SHP77 treated with DMSO at 0.1 percent for 48 hours (cell line): ENCODE results near the gene RGMA.
"Not testable (repeated sequence)": the region's sequence is repeated elsewhere in the genome, so short reads cannot be mapped to it uniquely, and the experiment has no call there.

Experiments
- DNase-seq: peaks from one replicate; lab custom pipeline; 2025; lab: John Stamatoyannopoulos, UW

Gene RGMA

DNA sequence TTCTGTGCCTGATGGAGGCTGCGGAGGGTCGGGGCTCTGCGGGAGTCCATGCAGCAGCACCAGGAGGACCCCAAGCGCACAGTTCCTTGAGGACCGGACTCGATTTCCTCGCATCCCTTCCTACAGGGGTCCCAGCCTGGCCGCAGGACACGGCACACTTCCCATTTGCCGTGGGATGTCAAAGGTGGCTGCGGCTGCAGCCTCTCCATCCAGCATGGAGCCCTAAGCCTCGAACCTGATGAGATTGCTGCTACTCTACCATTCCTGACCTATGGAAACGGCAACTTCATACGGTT is 40.6 kb downstream of the RGMA start:
- no peak for DNase-seq

DNA sequence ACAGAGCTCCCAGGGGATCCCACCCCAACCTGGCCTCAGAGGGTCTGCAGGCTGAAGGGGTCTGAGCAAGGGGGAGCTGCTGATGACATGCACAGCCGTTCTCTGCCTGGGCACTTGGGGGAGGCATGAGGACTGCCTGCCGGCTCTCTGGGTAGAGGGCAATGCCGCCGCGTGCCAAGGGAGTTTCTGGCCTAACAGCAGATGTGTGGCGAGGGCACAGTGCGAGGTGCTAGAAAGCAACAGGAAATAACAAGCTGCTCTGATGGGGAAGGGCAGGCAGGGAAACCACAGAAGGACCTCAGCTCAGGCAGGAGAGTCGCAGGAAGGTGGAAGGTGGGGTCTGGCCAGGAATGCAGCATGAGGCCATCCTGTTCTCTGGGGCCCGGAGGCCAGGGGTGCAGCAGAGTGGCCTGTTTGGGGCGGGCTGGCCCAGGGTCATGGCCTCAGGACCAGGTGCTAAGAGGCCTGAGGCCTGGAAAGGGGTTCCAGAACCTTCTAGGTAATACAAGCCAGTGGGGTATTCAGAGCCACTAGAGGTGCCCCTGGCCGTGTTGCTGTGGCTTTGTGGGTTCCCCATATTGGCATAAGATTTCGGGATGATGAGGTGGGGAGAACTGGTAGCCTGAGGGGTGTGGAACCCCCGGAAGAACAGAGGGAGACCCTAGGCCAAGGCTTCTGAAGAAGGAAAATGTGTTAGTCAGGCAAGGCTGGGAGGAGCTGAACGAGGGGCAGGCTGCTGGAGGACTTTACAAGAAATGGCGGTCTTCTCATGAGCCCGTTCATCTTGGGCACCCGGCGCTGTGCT is 41.2 kb downstream of the RGMA start:
- DNase-seq, result no peak

DNA sequence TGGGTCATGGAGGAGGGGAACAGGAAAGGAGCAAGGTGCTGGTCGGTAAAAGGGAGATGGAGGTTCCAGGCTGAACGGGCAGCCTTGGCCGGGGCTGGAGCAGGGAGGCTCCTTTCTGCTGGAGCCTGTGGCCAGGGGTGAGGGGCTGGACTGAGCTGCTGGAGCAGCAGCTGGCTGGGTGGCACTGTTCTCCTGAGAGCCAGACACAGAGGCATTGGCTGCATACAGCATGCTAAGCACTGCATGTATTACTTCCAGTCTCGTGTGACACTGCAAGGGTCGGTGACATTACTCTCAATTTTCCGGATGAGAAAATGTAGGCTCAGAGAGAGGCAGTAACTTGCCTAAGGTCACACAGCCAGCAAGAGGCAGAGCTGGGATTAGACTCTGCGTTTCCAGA is 42.3 kb downstream of the RGMA start:
- no peak for DNase-seq

DNA sequence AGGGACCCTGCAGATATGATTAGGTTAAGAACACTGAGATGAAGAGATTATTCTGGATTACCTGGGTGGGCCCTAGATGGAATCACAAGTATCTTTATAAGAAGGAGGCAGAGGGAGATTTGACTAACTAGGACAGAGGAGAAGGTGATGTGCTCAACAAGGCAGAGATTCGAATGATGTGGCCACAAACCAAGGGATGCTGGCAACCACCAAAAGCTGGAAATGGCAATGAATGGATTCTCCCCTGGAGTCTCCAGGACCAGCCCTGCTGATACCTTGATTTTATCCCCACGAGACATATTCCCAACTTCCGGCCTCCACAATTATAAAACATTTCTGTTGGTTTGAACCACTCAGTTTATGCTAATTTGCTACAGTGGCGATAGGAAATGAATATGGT is 42.9 kb downstream of the RGMA start:
- no peak for DNase-seq

DNA sequence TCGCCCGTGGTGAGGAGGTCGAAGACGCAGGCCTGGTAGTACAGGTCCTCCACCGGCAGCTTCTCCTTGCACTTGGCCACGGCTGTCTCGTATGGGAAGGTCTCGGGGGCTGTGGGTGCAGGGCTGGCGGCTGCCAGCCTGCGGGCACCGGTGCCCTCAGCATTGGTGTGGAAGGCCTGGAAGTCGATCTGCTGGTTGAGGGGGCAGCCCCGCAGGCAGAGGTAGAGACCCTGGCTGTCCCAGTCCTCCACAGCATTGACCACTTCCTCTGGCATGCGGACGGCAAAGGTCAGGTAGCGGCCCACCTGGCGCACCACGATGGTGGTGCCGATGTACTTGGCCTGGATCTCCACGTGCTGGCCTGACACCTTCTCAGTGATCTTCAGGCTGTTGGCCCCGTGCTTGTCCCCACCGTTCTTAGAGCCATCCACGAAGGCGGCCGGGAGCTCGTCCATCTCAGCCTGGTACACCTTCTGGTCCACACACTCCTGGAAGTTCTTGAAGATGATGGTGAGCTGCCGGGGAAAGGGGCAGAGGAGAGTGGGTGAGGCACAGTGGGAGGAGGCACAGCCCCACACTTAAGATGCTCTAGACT is 43.7 kb downstream of the RGMA start:
- DNase-seq, result no peak

DNA sequence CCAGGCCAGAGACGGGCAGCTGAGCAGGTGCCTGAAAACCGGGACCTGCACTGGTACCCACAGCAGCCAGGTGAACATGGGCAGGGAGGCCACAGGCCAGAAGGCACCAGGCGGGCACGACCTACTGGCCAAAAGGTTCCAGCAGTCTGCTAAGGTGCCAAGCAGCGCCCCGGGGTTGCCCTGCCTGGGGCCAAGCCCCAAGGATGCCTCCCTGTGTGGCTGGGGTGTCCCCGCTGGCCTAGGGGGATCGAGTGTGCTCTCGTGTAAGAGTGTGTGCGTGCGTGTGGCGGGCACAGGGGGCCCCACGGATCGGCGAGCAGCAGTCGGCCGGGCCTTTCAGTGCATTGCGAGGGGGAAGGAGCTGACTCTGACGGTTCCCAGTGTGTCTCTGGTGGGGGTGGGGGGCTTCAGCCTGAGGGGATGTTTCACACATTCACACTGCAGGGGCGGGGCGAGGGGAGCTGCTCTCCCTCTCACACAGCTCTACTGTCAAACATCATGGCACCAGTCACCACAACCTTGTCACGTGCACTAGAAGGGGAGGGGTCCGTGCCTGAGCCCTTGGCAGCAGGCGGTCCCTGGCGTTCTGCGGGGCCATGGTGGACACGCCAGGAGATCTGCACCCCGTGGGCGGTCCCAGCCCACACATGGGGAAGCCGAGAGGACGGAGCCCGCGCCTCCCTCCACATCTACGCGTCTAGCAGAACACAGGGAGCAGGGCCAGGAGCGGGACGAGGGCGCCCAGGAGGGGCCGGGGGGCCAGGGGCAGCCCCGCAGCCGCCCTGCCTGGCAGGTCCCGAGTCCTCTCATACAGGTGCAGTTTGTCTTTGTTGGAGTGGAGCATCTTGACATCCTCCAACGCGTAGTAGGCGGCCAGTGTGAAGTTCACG is 44.5 kb downstream of the RGMA start:
- no peak for DNase-seq

DNA sequence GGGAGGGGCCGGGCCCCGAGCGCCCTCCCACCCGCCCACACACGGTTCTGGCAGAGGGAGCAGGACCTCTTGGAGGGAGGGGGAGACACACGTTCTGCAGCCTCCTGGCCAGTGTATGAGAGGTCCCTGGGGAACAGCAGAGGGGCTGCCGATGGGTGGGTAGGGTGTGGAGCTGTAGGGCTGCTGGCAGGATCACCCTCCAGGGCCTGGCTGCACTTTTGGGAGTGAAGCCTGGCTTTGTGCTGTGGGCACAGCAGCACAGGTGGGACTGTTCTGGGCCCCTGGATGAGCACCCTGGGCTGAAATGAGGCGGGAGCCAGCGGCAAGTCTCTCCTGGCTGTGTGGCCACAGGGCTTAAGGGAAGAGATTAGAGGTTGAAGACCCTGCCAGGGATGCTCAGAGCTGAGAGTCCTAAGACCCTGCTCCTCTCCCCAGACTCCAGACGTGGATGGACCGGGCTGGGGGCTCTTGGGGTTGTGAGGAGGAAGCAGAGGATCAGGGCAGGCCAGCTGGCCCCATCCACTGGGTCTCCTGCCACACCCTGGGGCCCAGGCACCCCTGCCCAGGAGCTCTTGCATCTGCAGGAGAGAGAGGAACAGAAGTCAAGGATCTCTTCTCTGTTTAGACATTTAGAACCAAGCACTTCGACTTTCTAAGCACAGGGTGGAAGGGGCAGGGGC is 45.2 kb downstream of the RGMA start:
- DNase-seq, result no peak

DNA sequence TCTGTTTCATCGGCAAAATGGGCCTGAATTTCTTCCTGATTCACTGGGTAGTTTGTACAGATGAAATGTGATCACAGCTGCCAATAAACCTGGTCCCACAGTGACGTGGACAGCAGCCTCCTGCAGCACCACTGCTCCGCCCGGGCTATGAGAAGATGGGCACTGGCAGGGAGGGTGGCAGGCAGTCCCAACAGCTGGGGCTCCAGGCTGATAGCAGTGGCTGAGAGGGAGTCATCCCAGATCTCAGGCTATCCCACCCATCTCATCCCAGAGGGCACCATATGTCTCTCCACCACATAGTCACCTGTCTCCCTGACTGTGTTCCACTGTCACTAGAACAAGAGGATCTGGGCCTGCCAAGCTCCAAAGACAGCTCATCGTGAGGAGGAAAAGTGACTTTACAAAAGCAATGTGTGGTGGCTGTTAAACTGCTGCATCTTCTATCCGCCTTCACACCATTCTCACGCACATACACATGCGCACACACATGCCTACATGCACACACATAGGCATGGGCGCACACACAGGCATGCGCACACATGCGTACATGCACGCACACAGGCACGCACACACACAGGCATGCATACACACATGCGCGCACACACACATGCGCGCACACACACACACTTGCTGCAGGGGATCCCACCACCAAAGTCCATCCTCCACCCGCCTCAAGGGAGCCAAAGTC is 46.2 kb downstream of the RGMA start:
- no peak for DNase-seq

DNA sequence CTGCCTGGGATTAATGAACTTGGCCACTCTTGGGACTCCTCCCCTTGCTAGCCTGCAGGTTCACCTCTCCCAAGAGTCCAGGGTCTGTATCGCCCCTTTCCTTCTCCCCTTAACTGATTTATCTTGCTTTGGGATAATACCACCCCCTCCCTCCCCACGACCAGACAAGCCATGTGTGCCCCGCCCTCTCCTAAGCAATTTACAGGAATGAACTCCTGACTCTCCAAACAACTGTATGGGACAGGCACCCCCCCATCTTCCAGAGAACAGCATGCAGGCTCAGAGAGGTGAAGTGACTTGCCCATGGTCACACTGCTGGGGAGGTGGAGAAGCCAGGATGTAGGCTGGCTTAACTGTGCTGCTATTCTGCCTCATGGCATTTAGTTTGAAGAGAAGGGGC is 46.8 kb downstream of the RGMA start:
- no peak for DNase-seq

DNA sequence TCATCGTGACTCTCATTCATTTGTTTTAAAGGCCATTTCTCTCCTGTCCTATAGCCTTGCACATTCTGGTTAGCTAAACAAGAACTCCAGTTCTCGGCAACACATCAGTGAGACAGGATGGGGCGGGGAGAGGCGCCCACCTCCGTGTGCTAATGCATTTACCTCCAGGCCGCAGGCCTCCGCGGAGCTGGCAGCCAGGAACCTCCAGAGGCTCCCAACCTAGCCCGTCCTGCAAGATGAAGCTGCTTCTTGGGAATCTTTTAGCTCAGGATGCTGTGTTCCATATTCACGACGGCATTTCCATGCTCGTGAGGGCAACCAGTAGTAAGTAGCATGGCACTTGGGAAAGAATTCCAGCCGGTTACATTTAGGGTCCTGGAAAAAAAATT is 47.9 kb downstream of the RGMA start:
- DNase-seq, result no peak

DNA sequence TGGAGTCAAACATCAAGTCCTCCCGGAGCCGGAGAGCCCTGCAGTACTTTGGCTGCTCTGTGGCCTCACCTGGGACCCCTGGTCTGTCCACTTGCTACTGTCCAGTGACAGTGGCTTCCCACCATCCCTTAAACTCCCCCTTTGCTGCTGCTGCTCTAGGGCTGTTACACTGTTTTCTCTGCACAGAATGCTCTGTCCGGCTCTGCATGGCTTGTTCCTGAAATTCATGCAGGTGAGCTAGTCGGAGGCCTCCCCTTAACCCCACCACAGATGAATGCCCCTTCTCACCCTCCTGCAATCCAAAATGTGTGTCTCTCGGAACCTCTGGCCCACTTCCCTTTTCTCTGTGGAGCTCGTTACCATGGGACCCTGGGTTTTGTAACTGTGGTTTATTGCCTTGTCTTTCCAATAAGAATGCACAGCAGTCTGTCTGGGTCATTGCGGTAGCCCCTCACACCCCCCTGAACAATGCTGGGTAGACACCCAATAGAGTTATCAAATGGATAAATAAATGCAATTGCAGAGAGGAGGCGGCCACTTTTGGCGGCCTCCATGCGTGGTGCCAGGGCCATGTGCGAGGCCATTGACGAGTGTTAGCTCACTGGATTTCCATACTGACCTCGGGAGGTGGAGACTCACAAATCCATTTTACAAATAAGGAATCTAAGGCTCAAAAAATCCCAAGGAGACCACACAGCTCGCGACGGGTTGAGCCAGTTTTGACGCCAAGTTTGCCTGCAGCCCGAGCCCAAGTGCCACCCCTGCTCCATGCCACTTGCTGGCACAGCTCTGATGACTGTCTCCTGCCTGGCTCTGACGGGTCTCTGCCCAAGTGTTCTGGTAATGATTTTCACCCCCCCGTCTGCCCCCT is 48.5 kb downstream of the RGMA start:
- no peak for DNase-seq

DNA sequence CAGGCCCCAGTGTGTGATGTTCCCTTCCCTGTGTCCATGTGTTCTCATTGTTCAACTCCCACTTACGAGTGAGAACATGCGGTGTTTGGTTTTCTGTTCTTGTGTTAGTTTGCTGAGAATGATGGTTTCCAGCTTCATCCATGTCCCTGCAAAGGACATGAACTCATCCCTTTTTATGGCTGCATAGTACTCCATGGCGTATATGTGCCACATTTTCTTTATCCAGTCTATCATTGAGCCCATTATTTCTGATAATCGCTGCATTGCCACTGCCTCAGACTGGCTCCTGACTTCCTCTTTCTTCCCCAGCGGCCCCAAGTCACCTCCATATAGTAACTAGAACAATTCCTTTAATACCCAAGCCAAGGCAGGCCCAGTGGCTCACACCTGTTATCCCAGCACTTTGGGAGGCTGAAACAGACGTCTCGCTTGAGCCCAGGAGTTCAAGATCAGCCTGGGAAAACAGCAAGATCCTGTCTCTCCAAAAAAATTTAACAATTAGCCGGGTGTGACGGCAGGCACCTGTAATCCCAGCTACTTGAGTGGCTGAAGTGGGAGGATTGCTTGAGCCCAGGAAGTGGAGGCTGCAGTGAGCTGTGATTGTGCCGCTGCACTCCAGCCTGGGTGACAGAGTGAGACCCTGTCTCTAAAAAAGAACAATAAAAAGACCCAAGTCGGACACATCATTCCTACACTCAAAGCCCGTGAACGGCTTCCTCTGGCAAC is 49.3 kb downstream of the RGMA start:
- not testable (repeated sequence) for DNase-seq

DNA sequence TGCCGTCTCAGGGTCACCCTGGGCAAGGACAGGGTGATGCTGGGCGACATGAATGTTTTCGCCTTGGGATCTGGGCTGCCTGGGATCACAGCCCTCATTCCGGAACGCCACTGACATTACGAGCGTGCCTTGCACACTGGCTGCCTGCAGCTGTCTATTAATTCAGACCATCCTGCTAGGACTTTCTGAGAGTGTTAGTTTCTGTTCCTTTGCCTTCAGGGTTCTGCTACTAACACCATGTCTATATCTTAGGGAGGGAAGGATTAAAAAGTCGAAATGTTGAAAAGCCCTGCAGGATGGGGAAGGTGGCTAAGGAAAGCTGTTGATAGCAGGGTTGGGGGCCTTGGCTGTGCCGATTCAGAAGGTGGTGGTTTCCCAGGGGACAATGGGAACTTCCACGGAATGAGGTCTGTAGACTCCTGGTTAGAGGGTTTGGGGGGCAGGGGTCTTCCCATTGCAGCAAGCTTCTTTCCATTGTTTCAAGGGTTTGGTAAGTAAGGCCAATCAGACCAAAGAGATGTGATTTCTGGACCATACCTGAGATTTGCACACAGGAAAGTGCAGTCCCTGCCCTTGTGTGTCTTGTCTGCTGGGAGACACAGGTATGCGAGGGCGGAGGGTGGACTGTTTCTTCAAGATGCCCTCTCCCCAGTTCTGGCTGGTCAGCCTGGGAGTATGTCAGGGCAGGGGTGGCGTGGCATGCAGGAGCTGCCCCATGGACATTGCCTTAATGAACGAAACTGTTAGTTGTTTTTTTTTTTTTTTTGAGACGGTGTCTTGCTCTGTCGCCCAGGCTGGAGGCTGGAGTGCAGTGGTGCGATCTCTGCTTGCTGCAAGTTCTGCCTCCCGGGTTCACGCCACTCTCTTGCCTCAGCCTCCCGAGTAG is 50.9 kb downstream of the RGMA start:
- no peak for DNase-seq

DNA sequence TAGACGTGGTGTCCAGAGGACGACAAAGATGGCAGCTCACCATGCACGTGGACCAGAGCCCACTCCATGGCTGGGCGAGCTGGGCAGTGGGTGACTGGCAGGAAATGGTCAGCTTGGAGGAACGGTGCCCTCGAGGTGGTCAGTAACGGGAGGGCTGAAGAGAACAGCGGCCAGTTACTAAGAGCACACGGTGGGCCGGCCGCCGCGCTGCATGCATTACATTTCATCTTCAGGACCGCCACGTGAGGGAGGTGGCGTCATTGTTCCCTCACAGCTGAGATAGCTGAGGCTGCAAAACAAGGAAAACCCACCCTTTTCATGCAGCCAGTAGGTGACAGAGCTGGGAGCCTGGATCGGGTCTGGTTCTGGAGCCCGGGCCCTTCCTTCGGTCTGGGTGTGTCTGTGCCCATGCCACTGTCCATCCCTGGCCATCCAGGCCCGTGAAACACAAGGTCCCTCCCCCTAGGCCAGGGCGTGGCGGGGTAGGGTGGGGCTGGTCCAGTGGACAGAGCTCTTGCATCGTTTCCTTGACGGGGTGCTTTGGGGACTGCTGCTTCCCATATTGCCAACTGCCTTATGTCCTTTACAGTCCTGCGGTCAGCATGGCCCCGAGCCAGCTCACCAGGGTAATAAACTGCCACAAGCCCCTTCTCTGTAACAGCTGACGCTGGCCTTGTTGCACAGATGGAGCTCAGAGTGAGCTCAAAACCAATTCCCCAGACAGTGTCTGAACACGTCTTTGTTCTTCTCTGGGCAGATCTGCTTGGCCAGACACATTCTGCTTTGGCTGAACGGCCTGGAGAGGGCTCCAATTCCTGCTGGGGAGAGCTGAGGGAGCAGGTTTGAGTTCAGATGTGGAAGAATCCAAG is 51.8 kb downstream of the RGMA start:
- DNase-seq, result no peak

DNA sequence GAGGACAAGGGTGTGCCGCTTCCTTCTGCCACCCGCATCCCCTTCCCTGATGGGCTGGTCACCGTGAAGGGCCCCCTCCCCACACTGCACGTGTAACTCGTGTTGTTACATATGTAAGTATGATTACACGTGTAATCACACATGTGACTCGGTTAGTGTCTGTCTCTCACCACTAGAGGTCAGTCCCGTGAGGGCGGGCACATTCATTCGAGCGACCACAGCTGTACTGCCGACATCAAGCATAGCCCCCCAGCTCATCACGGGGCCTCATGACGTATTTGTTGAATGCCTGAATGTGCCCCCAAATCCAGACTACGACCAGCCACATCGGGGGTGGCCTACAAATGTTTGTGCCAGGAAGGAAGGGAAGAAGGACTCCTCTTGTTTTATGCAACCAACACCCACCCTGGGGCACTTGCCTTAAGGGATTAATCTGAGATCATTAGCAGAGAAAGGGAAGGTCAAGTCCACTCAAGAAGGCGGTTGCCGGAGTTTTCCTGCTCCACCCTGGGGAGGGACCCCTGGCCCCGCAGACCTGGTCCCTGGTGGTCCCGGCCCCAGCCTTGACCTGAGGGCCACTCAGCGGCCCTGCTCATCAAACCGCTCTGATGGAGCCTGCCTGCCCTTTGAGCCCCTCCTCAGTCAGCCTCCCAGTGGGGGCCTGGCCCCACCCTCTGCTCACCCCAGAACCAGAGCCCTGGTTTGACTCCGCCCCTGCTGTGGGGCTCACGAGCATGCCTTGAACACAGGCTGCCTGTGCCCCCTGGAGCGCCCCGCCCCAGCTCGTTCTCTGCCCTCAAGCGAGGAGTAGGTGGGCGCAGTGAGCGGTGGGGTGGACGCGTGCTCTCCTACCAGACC is 52.8 kb downstream of the RGMA start:
- no peak for DNase-seq

DNA sequence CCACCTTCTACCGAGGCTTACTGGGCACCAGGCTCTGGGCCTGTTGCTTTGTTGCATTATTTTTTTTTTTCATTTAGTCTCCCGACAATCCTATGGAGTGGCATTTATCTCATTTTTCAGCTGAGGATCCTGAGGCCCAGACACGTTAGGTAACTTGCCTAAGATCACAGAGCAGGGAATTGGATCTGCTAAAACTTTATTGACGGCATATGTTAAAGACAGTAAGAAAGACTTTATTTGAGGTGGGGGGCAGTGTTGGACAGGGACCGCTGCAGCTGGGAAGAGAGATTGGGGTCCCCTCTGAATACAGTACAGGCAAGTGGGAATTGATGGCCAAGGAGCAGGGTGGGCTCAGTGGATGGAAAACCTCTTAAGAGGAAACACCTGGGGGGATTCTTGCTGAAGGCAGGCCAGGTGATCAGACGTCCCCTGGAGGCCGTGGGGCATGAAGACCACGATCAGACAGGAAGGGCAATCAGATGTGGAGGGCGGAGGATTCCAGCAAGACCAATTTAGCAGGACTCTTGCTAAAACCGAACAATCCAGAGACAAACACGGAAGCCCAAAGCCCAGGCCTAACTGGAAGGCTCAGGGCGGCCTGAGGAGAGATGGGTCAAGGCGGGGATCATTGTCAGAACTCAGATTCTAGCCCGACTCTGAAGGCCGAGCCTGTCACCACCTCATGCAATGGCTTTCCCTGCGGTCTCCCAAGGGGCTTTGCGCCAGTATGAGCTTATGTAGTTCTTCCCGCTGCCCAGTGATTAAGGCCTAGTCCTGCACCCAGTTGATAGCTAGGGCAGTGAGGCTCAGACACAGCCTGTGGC is 53.7 kb downstream of the RGMA start:
- DNase-seq, result no peak
